SKM-1 (cell line): ENCODE data around the gene BRD4.

Experiments
- DNase-seq: peaks from one replicate; lab custom pipeline; 2025; ENCODE audit not compliant: unreplicated experiment; lab: John Stamatoyannopoulos, UW

BRD4 gene

GRCh38 chr19:15234431-15235130 is 97.8 kb downstream of the BRD4 start:
- no peak for DNase-seq

GRCh38 chr19:15231271-15231670 is 101.1 kb downstream of the BRD4 start:
- no peak for DNase-seq

- no peak for DNase-seq
These were observed 105.1 kb downstream of the BRD4 start for GRCh38 chr19:15227261-15227660.

- DNase-seq = no peak
These were observed 106.6 kb downstream of the BRD4 start for GRCh38 chr19:15225760-15226159.

GRCh38 chr19:15223649-15224361 is 108.5 kb downstream of the BRD4 start:
- no peak for DNase-seq

- DNase-seq = no peak
These were observed 109.3 kb downstream of the BRD4 start for GRCh38 chr19:15222738-15223648.

- no peak for DNase-seq
These were observed 111.5 kb downstream of the BRD4 start for GRCh38 chr19:15220833-15221232.

GRCh38 chr19:15218501-15218900 is 113.8 kb downstream of the BRD4 start:
- no peak for DNase-seq

GRCh38 chr19:15216363-15216762 is 116.0 kb downstream of the BRD4 start:
- DNase-seq = no peak

GRCh38 chr19:15213715-15214381 is 118.5 kb downstream of the BRD4 start:
- DNase-seq = no peak

GRCh38 chr19:15212711-15213110 is 119.6 kb downstream of the BRD4 start:
- no peak for DNase-seq

GRCh38 chr19:15210323-15210781 is 122.0 kb downstream of the BRD4 start:
- DNase-seq = peak; percentile 88

- no peak for DNase-seq
These were observed 130.8 kb downstream of the BRD4 start for GRCh38 chr19:15201374-15202023.

GRCh38 chr19:15200553-15201364 is 131.6 kb downstream of the BRD4 start, which contains the start of gene NOTCH3:
NOTCH3 (minus strand) TSS chr19:15200995; CDS start chr19:15200905, 90 bp downstream.
- no peak for DNase-seq

- DNase-seq = no peak
These were observed 132.4 kb downstream of the BRD4 start for GRCh38 chr19:15199661-15200552.

- DNase-seq = no peak
These were observed 133.2 kb downstream of the BRD4 start for GRCh38 chr19:15198951-15199660.

- no peak for DNase-seq
These were observed 134.4 kb downstream of the BRD4 start for GRCh38 chr19:15197942-15198341.
